LNCaP clone FGC (cell line): ENCODE results near the gene CAPN1.
"Not testable (repeated sequence)": the region's sequence is repeated elsewhere in the genome, so short reads cannot be mapped to it uniquely, and the experiment has no call there.

Experiments
- DNase-seq: peaks from one replicate; pipeline ENCODE4 v3.0.0-alpha.2; 2011; ENCODE audit warnings: low read depth
- H3K4me3 ChIP-seq: 2 replicates; pipeline ENCODE4 v1.5.1; 2011; ENCODE audit warnings: mild to moderate bottlenecking, low read depth, low read length, control low read depth
- CTCF ChIP-seq: IDR thresholded peaks from 2 replicates; pipeline ENCODE4 v1.5.1; 2012; ENCODE audit warnings: mild to moderate bottlenecking; ENCODE audit not compliant: control insufficient read depth, insufficient read depth; ENCODE audit errors: extremely low read depth

The CAPN1 gene

GRCh38 chr11:65246506-65246905 is 64.8 kb downstream of the CAPN1 start:
- TF ChIP-seq CTCF, result no peak
- DNase-seq, result no peak
- no peak overlapping the region for H3K4me3 ChIP-seq

- not testable (repeated sequence) for H3K4me3 ChIP-seq, DNase-seq
These were observed 66.5 kb downstream of the CAPN1 start for GRCh38 chr11:65248184-65248710.

- DNase-seq, result no peak
- no peak for TF ChIP-seq CTCF
- H3K4me3 ChIP-seq, result no peak overlapping the region
These were observed 69.7 kb downstream of the CAPN1 start for GRCh38 chr11:65251476-65251875.

GRCh38 chr11:65254724-65255123 is 73.0 kb downstream of the CAPN1 start:
- no peak for TF ChIP-seq CTCF
- no peak for DNase-seq
- no peak overlapping the region for H3K4me3 ChIP-seq

GRCh38 chr11:65258988-65259387 is 77.3 kb downstream of the CAPN1 start:
- no peak for TF ChIP-seq CTCF
- H3K4me3 ChIP-seq, result no peak overlapping the region
- DNase-seq, result no peak

GRCh38 chr11:65260302-65260701 is 78.6 kb downstream of the CAPN1 start:
- no peak overlapping the region for H3K4me3 ChIP-seq
- no peak for DNase-seq
- no peak for TF ChIP-seq CTCF

GRCh38 chr11:65260756-65261590 is 79.2 kb downstream of the CAPN1 start:
- no peak for DNase-seq
- TF ChIP-seq CTCF, result no peak
- H3K4me3 ChIP-seq, result peak overlapping the region; percentile 89
